Measurements from ENCODE around the gene PCDHGB1.
"Not testable (repeated sequence)": the region's sequence is repeated elsewhere in the genome, so short reads cannot be mapped to it uniquely, and the experiment has no call there.

Gene PCDHGB1

GRCh38 chr5:141349917-141350619, at the start of gene PCDHGB1:
PCDHGB1 (plus strand) TSS chr5:141350099; CDS start chr5:141350261, 162 bp downstream.
- DNase-seq (ENCODE audit: low spot score) = peak; percentile 84

GRCh38 chr5:141303756-141304155, 46.1 kb upstream of the PCDHGB1 start, which contains the start of gene SLC25A2:
SLC25A2 (minus strand) TSS chr5:141304049; CDS start chr5:141303865, 184 bp downstream.
- DNase-seq (ENCODE audit: low spot score) = no peak

DNA sequence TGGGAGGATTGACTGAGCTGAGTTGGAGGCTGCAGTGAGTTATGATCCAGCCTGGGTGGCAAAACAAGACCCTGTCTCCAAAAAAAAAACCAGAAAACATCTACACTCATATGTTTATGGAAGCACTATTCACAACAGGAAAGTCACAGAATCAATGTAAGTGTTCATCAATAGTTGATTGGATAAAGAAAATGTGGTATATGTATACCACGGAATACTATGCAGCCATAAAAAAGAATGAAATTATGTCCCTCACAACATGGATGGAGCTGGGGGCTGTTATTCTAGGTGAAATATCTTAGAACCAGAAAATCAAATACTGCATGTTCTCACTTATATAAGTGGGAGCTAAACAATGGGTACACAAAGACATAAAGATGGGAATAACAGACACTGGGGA, 43.3 kb upstream of the PCDHGB1 start:
- DNase-seq (ENCODE audit: low spot score) = no peak

- DNase-seq (ENCODE audit: low spot score) = no peak
These were observed 36.2 kb upstream of the PCDHGB1 start for GRCh38 chr5:141313711-141314110.

GRCh38 chr5:141316963-141317362, 32.9 kb upstream of the PCDHGB1 start:
- not testable (repeated sequence) for DNase-seq (ENCODE audit: low spot score)

DNA sequence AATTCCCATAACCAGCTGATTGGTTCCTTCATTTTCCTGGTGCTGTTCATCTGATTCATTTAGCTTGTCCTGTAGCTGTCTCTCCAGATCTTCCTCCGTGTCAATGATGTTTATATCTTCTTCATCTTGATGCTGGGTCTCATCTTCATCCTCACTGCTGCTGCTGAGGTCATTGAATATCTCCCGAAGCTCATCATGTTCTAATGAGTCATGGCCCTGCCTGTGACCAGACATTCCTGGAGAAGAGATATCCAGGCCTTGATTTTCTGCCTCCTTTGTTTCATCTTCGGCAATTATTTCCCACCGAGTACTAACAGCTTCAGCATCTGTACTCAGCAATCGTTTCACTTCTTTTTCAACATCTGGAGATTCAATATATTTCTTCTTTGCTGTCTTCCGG, 30.7 kb upstream of the PCDHGB1 start:
- no peak for DNase-seq (ENCODE audit: low spot score)

GRCh38 chr5:141319699-141320098, 30.2 kb upstream of the PCDHGB1 start:
- no peak for DNase-seq (ENCODE audit: low spot score)

DNA sequence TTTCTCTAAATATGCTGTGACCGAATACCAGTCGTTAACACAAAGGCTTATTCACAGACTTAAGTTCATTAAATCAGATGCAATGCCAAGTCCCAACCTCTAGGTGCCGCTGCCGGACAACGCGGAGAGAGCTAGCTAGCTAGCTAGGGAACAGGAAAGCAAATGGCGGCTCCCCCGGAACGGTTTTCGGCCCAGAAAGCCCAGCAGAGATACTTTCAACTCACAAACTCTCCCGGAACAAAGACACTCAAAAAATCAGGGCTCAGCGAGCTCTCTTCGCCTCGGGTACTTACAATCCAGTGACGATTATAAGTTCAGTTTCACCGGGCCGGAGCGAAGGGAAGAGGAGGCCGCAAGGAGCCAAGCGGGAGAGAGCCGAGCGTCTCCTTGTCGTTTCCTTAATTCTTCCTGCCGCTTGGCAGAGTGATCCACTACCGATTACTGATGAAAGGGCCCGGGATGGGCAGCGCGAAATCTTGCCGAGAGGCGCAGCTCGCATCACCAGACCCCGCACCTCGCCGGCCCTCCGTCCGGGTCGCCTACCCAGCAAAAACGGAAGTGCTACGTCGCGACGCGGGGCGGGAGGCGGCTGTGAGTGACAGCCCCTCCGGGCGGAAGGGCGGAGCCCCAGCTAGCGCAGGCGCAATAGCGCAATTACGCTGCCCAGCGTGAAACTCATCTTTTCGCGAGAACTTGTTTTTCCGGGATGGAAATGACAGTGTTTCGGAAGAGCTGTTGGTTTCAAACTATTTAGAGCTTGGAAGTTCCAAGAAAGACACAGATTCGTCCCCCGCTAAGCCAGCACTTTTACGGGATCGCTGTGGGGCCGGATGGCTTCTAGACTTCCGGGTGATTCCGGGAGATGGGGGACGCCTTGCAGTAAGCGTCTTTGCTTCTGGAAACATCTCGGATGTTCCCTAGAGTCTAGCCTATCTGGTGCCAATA, 29.4 kb upstream of the PCDHGB1 start, which contains the start of gene TAF7:
TAF7 (minus strand) TSS at position 560 of the 945 bp plus-strand sequence. CDS start 740 bp downstream, outside the sequence.
- DNase-seq (ENCODE audit: low spot score) = peak; percentile 97

DNA sequence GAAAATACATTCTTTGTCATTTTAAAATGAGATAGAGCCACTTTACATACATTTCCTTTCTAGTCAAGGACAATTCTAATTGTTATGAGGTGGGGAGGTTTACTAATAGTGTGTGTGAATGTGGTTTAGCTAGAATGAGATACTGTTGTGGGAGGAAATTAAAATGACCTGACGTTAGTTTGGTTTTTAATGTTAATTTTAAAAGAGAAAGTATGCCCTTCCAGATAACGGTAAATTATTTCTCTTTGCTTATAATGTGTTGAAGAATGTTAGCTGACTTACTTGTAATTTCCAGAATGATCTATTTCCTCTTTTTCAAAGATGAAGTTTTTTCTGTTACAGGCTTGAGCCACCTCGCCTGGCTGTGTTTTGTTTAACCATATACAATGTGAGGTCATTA, 27.6 kb upstream of the PCDHGB1 start:
- no peak for DNase-seq (ENCODE audit: low spot score)

GRCh38 chr5:141326088-141326854, 23.6 kb upstream of the PCDHGB1 start:
- peak; percentile 83 for DNase-seq (ENCODE audit: low spot score)

DNA sequence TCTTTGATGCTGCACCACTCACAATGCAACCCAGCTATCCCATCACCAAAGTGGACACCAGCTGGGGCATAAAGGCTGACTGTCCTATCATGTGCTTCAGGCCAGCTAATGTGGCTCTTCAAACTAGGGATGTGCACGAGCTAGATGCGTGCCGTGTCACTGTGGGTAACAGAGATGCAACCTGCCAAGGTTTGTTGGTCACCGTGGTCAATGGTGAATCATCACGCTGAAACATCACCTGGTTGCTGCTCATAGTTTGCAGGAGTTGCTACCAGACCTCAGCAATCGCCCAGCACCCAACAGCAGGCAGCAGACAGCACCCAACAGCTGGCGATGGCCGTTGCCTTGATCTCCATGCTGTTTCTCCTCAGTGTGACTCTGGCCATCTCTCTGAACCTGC, 21.7 kb upstream of the PCDHGB1 start:
- DNase-seq (ENCODE audit: low spot score) = no peak

GRCh38 chr5:141330299-141331080, 19.4 kb upstream of the PCDHGB1 start, which contains the start of gene PCDHGA1:
PCDHGA1 (plus strand) TSS chr5:141330514.
- peak; percentile 67 for DNase-seq (ENCODE audit: low spot score)

DNA sequence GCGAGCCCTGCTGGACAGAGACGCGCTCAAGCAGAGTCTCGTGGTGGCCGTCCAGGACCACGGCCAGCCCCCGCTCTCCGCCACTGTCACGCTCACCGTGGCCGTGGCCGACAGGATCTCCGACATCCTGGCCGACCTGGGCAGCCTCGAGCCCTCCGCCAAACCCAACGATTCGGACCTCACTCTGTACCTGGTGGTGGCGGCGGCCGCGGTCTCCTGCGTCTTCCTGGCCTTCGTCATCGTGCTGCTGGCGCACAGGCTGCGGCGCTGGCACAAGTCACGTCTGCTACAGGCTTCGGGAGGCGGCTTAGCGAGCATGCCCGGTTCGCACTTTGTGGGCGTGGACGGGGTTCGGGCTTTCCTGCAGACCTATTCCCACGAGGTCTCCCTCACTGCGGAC, 17.3 kb upstream of the PCDHGB1 start:
- DNase-seq (ENCODE audit: low spot score) = not testable (repeated sequence)

DNA sequence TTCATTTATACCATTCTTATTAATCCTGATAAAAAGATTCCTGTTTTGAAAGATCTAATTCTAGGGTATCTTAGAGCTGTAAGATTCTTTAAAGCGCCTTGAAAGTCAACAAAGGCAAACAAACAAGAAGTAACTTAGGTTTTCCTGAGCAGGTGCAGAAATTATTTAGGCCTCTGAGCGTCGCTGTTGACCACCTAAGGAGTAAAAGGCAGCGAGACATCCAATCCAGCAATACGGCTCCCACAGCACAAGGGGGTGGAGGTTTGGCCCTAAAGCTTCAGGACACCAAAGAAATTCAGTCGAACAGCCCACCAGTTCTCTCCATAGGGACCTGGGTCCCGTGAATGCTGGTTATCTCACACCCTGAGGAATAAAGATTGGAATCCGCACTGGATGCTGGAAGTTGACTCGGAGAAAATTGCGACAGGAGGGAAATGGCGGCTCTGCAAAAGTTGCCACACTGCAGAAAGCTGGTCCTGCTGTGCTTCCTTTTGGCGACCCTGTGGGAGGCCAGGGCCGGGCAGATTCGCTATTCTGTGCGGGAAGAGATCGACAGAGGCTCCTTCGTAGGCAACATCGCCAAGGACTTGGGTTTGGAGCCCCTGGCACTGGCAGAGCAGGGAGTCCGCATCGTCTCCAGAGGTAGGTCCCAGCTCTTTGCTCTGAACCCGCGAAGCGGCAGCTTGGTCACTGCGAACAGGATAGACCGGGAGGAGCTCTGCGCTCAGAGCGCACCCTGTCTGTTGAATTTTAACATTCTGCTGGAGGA, 11.2 kb upstream of the PCDHGB1 start, which contains the start of gene PCDHGA2:
PCDHGA2 (plus strand) TSS at position 223 of the 769 bp plus-strand sequence.
- peak; percentile 74 for DNase-seq (ENCODE audit: low spot score)

- not testable (repeated sequence) for DNase-seq (ENCODE audit: low spot score)
These were observed 9.0 kb upstream of the PCDHGB1 start for GRCh38 chr5:141340781-141341354.

GRCh38 chr5:141342773-141343172, 7.1 kb upstream of the PCDHGB1 start:
- DNase-seq (ENCODE audit: low spot score) = no peak

DNA sequence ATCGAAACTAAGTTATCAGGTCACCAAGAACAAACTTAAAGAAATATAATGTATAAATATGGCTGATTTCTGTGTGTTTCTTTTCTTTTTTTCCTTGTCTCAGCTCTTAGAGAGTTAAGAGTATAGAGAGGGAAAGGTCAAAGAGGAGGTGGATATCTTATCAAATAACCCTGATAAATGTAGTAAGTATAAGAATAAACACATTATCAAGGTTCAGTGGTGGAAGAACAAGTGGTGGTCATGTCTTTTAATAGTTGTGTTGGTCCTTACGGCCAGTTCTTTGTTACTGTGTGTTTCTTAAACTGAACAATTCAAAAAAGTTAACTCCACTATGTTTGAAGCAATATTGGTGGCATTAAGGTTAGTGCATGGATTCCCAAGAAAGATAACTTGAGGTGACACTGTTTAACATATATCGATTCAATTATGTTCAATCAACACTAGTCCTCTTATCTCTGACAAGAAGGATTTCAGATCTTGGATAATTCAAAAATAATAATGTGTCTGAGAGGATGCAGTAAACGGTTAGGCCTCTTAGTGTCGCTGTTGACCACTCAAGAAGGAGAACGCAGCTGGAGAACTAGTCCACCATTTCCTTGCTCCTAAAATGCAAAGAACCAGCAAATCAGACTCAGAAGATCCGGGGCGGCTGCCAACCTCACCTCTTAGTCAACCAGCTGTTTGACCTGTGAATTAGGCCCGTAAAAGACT, 6.5 kb upstream of the PCDHGB1 start, which contains the start of gene PCDHGA3:
PCDHGA3 (plus strand) TSS at position 588 of the 711 bp plus-strand sequence. CDS start 205 bp downstream, outside the sequence.
- DNase-seq (ENCODE audit: low spot score) = peak; percentile 67

- no peak for DNase-seq (ENCODE audit: low spot score)
These were observed 5.9 kb upstream of the PCDHGB1 start for GRCh38 chr5:141343953-141344463.

DNA sequence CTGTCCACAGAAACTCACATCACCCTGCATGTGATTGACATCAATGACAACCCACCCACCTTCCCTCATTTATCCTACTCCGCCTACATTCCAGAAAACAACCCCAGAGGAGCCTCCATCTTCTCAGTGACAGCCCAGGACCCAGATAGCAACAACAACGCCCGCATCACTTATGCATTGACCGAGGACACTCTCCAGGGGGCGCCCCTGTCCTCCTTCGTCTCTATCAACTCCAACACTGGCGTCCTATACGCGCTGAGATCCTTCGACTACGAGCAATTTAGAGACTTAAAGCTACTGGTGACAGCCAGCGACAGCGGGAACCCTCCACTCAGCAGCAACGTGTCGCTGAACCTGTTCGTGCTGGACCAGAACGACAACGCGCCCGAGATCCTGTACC, 4.6 kb upstream of the PCDHGB1 start:
- DNase-seq (ENCODE audit: low spot score) = no peak
